Measurements from ENCODE around the gene LSM3.
"Not testable (repeated sequence)": the region's sequence is repeated elsewhere in the genome, so short reads cannot be mapped to it uniquely, and the experiment has no call there.

The LSM3 gene

DNA sequence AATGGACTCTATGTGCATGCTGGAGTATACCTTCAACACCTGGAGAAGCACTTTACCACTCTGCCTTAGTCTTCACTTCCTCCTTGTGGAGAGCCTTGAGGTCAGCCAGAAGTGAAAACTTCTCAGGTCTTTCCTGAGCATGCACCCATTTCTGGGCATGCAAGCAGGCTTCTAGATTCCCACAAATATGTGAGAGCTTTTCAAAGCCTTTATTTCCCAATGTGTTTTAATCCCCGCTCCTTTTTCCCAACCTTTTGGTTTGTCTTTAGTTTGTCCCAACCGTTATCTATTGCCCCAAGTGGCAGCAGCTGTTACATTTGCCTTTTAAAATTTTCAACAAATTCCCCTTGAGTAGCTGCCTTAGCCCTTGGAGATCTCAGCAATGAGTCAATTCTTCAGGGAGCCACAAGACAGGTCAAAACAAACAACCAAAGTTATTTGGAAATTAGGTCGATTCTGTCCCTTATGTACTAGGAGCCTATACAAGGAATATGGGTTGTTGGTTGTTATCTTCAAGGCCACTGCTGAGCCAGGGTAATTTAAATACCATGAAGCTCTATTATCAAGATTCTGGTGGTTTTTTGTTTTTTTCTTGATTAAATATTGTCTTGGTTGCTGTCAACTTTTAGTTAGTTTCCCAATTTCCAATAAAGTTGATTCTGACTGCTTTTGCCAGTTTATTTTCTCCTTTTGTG lies 44.4 kb downstream of the LSM3 start:
- no peak for DNase-seq (ENCODE audit: low read depth)

DNA sequence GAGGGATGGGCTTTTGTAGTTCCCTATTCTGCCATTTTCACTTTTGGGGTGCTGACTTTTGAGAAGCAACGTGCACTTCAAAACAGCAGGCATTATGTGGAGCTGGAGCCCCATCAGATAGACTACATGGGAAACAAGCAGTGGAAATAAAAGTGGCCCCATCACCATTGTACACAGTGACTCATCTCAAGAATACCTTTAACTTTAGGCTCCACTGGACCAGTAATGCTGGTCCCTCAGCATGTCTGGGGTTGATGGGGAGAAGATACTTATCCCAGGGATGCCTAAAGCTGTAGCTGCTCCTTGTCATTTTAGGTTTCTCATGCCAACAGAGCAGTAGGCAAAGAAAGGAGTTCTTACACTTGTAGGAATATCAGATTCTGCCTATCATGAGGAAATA lies 45.0 kb downstream of the LSM3 start:
- DNase-seq (ENCODE audit: low read depth) = no peak

DNA sequence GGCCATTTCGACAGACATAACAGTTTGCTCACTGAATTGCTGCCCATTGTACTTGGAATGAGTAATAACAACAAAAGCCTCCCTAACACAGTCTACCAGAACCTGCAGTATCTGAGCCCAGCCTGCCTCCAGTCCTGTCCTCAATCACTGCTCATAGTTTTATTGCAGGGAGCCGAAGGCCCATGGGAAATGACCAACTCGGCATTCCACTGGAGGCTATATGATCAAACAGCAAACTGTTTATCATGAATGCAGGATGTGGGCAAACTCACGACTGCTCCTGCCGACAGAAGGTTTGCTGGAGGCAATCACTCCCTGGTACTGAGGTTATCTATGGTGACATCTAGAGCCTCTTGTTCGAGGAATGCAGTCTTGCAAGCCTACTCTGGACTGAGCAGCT lies 46.3 kb downstream of the LSM3 start:
- no peak for DNase-seq (ENCODE audit: low read depth)

- no peak for DNase-seq (ENCODE audit: low read depth)
These were observed 46.8 kb downstream of the LSM3 start for GRCh38 chr3:14225421-14225820.

DNA sequence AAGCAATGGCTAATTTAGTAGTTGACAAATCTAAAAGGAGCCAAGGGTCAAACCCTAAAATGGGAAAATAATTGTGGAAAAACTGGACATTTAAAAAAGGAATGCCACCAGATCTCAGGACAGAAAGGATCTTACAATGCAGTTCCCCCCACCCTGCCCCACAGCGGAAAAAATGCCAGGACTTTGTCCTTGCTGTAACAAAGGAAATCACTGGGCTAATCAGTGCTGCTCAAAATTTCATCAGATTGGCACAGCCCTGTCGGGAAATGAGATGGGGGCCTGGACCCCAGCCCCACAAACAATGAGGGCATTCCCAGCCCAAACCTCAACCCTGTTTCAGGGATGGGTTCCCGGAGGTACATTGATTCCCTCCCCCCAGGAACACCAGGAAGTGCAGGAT lies 47.7 kb downstream of the LSM3 start:
- not testable (repeated sequence) for DNase-seq (ENCODE audit: low read depth)

DNA sequence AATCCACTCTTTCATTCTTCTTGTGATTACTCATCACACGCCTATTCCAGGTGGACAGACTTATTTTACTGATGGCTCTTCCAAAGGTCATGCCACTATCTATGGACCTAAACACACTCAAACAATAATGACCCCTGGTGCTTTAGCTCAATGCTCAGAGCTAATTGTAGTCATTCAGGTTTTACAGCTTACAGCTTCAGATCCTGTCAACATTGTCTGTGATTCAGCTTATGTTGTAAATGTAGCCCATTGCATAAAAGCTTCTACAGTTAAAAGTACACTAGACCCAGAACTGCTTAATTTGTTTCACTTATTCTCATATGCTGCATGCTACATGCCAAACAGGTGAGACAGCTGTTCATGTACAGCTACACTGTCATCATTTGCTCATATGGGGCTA lies 49.2 kb downstream of the LSM3 start:
- DNase-seq (ENCODE audit: low read depth) = no peak

GRCh38 chr3:14228681-14229470 lies 50.3 kb downstream of the LSM3 start:
- no peak for DNase-seq (ENCODE audit: low read depth)

DNA sequence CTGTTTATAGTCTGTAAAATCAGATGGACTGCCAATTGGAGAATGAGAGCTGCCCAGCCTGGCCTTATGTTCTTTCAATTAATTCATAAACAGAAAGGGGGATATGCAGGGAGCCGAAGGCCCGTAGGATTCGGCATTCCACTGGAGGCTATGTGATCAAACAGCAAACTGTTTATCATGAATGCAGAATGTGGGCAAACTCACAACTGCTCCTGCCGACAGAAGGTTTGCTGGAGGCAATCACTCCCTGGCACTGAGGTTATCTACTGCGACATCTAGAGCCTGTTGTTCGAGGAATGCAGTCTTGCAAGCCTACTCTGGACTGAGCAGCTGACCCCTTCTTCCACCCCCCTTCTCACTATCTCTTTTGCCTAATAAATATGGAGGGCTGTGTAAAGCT lies 51.1 kb downstream of the LSM3 start:
- not testable (repeated sequence) for DNase-seq (ENCODE audit: low read depth)

DNA sequence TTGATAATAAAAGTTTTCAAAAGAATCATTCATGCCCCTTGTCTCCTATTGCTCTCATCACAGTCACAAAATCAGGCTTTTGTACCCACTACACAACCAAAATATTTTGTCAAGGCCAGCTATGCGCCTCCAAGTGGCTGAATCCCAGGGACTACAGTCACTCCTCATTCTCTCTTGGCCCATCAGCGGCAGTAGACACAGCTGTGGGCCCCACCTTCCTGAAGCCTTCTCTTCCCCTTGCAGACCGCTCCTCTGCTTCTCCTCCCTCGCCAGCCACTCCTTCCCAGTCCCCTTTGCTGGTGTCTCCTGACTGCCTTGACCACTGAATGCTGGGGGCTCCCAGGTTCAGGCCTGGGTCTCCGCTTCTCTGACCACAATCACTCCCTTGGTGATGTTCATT lies 52.1 kb downstream of the LSM3 start:
- DNase-seq (ENCODE audit: low read depth) = no peak

GRCh38 chr3:14231145-14231990 lies 52.8 kb downstream of the LSM3 start:
- no peak for DNase-seq (ENCODE audit: low read depth)

DNA sequence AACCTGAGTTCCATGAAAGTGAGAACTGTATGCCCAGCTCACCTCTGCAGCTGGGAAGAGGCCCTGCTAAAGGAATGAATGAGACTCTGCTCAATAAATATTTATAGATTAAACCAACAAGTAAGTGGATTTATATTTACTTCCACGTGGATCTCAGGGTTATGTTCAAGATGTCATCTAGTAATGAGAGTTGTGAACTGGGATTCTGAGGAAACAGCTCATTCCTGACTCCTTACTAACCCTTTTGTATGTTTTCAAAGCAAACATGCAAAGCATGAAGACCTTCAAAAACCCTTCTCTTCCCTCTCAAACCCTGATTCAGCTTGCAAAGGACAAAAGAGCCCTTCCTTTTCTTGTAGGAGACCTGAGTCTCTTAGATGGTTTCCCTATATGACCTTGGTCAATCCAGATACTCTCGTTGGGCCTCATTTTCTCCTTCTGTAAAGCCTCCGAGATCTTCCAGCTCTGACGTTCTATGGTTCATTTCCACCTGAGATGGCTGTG lies 53.4 kb downstream of the LSM3 start:
- no peak for DNase-seq (ENCODE audit: low read depth)

GRCh38 chr3:14234251-14235002 lies 55.8 kb downstream of the LSM3 start:
- no peak for DNase-seq (ENCODE audit: low read depth)

- DNase-seq (ENCODE audit: low read depth) = no peak
These were observed 56.6 kb downstream of the LSM3 start for GRCh38 chr3:14235003-14235911.

DNA sequence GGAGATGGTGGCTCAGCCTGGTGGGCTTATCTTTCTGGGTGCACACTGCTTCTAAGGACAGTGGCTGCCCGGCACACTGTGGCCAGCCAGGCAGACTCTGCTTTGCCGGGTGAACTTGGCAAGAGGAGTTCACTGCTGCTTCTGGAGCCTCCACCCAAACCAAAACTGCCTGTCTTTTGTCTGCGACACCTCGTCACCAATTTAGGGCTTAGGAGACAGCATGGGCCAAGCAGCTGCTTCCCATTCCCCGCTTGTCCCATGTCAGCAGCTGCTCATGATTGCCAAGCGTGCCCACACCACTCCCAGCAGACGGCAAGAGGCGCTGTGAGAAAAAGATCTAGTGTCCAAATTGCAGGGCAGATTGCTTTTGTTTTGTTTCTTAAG lies 57.3 kb downstream of the LSM3 start:
- DNase-seq (ENCODE audit: low read depth) = no peak

- DNase-seq (ENCODE audit: low read depth) = no peak
These were observed 58.3 kb downstream of the LSM3 start for GRCh38 chr3:14236902-14237301.

DNA sequence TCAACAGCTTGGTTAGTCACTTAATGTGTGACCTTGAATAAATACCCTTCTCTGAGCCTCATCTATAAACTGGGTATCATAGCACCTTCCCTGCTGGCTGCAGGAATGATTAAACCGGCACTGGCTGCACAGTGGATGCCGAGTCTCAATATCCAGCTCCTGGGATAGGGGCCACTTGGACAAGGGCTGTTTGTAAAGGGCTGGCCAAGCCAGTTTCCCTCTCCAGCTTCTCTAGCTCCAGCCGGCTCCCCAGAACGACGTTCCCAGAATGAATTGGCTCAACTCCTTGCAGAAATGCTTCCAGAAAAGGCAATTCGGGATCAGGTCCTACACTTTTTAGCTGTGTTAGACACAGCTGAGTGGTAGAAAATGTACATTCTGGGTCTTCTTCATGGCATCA lies 58.8 kb downstream of the LSM3 start:
- DNase-seq (ENCODE audit: low read depth) = no peak

- DNase-seq (ENCODE audit: low read depth) = no peak
These were observed 59.7 kb downstream of the LSM3 start for GRCh38 chr3:14238356-14238755.

DNA sequence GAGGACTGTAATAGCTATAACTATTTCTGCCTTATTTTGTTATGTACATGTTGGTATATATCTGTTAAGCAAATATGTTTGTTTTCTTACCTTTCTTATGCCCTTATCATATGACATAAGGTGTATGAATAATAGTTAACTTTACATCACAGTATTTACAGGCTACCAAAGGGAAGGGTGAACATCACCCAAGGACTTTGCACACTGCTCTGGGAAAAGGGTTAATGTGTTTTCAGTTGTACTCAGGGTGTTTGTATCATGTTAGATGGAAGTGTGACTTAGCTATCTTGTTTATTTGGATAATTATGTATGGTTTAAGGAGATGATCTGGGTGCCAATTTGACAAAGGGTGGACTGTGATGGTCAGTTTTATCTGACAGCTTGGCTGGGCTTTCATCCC lies 60.3 kb downstream of the LSM3 start:
- DNase-seq (ENCODE audit: low read depth) = no peak

- DNase-seq (ENCODE audit: low read depth) = no peak
These were observed 61.3 kb downstream of the LSM3 start for GRCh38 chr3:14239940-14240339.

DNA sequence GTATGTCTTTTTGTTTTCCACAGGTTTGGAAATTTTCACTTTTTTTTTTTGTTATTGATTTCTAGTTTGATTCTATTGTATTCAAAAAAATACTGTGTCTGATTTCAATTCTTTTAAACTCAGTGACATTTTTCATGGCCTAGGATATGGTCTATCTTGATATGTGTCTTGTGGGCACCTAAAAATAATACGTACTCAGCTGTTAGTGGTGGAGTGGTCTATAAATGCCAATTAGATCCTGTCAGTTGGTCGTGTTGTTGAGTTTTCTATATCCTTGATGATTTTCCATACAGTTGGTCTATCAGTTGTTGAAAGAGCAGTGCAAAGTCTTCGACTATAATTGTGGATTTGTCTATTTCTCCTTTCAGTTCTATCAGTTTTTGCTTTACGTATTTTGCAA lies 61.7 kb downstream of the LSM3 start:
- no peak for DNase-seq (ENCODE audit: low read depth)

- no peak for DNase-seq (ENCODE audit: low read depth)
These were observed 63.1 kb downstream of the LSM3 start for GRCh38 chr3:14241716-14242115.
